Lower lobe of right lung (tissue), 2 donors: ENCODE measurements around the gene ARMH3. TPM values are rescaled to one million over a fixed set of nuclear protein-coding genes. Genes with fewer than 3 reads are reported as not detected.

Source experiments
- ATAC-seq, 2 donors: fragments of 200-7000 bp; cut with Tn5 transposase; one replicate each; pipeline ENCODE4 v1.9.1; 2020 to 2022; ENCODE audit warnings: mild to moderate bottlenecking in 2 of 2, moderate library complexity in 2 of 2
- DNase-seq: peaks from one replicate; pipeline ENCODE4 v3.0.0-alpha.2; 2020
- H3K27ac ChIP-seq: fragments of 200-600 bp; one replicate; pipeline ENCODE4 v1.8.0; 2022
- H3K27me3 ChIP-seq: fragments of 200-600 bp; one replicate; pipeline ENCODE4 v1.8.0; 2022; ENCODE audit warnings: low read depth
- H3K36me3 ChIP-seq: fragments of 200-600 bp; one replicate; pipeline ENCODE4 v1.8.0; 2022; ENCODE audit warnings: mild to moderate bottlenecking
- H3K4me1 ChIP-seq: fragments of 200-600 bp; one replicate; pipeline ENCODE4 v1.8.0; 2022
- H3K4me3 ChIP-seq: fragments of 200-600 bp; one replicate; pipeline ENCODE4 v1.8.0; 2022; ENCODE audit warnings: mild to moderate bottlenecking
- H3K9me3 ChIP-seq: fragments of 200-600 bp; one replicate; pipeline ENCODE4 v1.8.0; 2022
- intact Hi-C: fragments of 100-400 bp; cut with DNase I; formaldehyde crosslinking; loops from one replicate; pipeline ENCODE4 v1.11.0; 2022
- long read RNA-seq: library from polyadenylated mRNA; unstranded; transcript quantifications from one replicate; pipeline ENCODE4 v2.0.0, GENCODE V29; 2021
- total RNA-seq: library from RNA; stranded (reverse); fragmentation: NEBNext Ultra II Directional; extraction: Animal tissue kit (Norgen Biotek cat#: 25700); gene quantifications from one replicate; pipeline ENCODE4 v1.2.1, GENCODE V29; 2021
- TF ChIP-seq, protein P1 (sequence below): fragments of 200-600 bp; IDR thresholded peaks from one replicate; pipeline ENCODE4 v1.8.0; 2022; ENCODE audit warnings: antibody characterized with exemption, mild to moderate bottlenecking
- donor health status: DM: no; HTN: yes; CAD: no; lungs with severe emphysema.

The ARMH3 gene, protein sequence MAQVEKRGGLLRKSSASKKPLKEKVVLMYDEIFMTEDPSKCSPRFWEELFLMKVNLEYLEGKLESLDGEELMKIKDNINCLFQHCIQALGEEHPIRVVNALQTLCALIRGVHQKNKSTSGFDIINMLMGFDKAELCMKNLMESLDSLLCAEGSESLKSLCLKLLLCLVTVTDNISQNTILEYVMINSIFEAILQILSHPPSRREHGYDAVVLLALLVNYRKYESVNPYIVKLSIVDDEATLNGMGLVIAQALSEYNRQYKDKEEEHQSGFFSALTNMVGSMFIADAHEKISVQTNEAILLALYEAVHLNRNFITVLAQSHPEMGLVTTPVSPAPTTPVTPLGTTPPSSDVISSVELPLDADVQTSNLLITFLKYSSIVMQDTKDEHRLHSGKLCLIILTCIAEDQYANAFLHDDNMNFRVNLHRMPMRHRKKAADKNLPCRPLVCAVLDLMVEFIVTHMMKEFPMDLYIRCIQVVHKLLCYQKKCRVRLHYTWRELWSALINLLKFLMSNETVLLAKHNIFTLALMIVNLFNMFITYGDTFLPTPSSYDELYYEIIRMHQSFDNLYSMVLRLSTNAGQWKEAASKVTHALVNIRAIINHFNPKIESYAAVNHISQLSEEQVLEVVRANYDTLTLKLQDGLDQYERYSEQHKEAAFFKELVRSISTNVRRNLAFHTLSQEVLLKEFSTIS
- total RNA-seq: 38.6 TPM
- long read RNA-seq, full-length matches to known transcripts: 10 of 54 reads
- long read RNA-seq, partial matches to known transcripts: 8 of 54 reads
- long read RNA-seq, other reads (novel, unspliced or antisense): 36 of 54 reads

DNA sequence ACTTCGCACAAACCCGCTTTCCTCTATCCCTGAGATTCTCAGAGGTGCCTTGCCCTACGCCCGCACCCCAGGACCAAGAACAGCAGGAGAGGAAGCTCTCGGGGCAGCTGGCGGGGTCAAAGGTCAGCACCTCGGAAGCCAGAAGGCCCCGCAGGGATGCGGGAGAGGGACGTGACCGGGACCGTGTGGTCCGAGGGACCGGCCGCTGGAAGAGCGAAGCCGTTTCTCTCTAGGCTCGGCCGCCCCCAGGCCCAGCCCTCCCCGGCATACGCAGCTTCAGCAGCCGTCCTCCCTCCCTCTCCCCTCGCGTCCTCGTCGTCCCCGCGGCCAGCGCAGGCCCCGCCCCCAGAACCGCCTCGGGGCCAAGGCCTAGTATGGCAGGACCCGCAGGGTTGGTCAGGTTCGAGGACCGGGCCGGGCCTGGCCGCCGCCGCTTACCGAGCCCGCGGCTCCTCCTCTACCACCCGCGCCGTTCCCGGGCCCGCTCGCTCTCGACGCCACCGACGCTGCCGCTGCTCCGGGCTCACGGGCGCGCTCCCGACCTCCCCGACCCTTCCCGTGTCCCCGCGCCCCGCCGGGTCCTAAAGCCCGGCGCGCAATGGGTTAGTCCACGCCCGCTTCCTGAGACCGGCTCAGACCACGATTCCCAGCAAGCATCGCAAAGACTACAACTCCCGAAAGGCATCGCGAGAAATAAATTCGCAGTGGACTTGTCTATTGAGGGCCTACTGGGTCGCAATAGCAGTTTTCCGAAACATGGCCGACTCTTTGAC lies at the start of gene ARMH3:
TSS of gene ARMH3 (minus strand) at position 527 of the 773 bp plus-strand sequence. CDS start 16,059 bp downstream, outside the sequence.
- Histone ChIP-seq H3K27me3 (no peaks in the 10 kb centered on the region), H3K4me1 (peaks cover 49% of the 10 kb centered on the region), H3K4me3 (peak within 1 kb of the TSS; percentile 100), H3K9me3 (no peaks in the 10 kb centered on the region), H3K27ac (peak within 1 kb of the TSS; percentile 98), H3K36me3 (no peaks in the 10 kb centered on the region)
- DNase-seq (peak; percentile 95), ATAC-seq (peak; percentile 99)
- intact Hi-C loops: no loop called here
- TF ChIP-seq, protein P1, sequence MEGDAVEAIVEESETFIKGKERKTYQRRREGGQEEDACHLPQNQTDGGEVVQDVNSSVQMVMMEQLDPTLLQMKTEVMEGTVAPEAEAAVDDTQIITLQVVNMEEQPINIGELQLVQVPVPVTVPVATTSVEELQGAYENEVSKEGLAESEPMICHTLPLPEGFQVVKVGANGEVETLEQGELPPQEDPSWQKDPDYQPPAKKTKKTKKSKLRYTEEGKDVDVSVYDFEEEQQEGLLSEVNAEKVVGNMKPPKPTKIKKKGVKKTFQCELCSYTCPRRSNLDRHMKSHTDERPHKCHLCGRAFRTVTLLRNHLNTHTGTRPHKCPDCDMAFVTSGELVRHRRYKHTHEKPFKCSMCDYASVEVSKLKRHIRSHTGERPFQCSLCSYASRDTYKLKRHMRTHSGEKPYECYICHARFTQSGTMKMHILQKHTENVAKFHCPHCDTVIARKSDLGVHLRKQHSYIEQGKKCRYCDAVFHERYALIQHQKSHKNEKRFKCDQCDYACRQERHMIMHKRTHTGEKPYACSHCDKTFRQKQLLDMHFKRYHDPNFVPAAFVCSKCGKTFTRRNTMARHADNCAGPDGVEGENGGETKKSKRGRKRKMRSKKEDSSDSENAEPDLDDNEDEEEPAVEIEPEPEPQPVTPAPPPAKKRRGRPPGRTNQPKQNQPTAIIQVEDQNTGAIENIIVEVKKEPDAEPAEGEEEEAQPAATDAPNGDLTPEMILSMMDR: no peak

DNA sequence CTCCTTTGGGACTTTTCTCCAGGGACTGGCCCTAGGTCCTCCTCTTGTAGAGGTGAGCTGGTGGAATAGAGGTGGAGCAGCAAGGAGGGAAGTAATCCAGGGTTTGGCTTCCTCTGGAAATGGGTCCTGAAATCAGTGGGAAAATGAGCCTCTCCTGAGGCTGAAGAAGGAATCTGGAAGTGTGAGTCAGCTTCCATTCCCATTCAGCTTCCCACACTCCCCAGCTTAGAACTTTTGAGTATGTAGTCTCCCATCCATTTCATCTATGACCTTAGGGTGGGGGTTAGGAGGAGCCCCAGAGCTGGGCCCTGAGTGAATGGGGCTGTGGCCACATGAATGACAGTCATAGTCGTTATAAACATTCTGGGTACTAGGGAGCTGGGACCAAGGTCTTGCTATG lies 46.4 kb upstream of the ARMH3 start:
- H3K36me3 ChIP-seq: peaks cover 37% of the 10 kb centered on the region
- TF ChIP-seq, protein P1: no peak
- ATAC-seq (no peak), DNase-seq (no peak)
- intact Hi-C loops: no loop called here
- no peak overlapping the region for H3K4me3 ChIP-seq
- no peak overlapping the region for H3K27ac ChIP-seq
- no peaks in the 10 kb centered on the region for H3K9me3 ChIP-seq
- H3K4me1 ChIP-seq: no peaks in the 10 kb centered on the region
- H3K27me3 ChIP-seq: no peaks in the 10 kb centered on the region

DNA sequence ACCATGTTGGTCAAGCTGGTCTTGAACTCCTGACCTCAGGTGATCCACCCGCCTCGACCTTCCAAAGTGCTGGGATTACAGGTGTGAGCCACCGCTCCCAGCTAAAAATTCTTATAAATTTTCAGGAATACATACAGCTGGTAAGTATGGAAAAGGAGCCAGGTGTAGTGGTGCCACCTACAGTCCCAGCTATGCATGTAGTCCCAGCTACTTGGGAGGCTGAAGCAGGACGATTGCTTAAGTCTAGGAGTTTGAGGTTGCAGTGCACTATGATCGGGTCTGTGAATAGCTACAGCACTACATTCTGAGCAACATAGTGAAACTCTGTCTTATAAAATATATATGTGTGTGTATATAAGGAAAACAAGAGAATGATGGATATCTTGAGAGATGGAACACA lies 45.2 kb upstream of the ARMH3 start:
- H3K36me3 ChIP-seq: peaks cover 24% of the 10 kb centered on the region
- intact Hi-C loops: no loop called here
- ATAC-seq (no peak), DNase-seq (no peak)
- H3K27ac ChIP-seq: no peak overlapping the region
- no peaks in the 10 kb centered on the region for H3K9me3 ChIP-seq
- H3K4me1 ChIP-seq: no peaks in the 10 kb centered on the region
- TF ChIP-seq, protein P1: no peak
- no peak overlapping the region for H3K4me3 ChIP-seq
- no peaks in the 10 kb centered on the region for H3K27me3 ChIP-seq

DNA sequence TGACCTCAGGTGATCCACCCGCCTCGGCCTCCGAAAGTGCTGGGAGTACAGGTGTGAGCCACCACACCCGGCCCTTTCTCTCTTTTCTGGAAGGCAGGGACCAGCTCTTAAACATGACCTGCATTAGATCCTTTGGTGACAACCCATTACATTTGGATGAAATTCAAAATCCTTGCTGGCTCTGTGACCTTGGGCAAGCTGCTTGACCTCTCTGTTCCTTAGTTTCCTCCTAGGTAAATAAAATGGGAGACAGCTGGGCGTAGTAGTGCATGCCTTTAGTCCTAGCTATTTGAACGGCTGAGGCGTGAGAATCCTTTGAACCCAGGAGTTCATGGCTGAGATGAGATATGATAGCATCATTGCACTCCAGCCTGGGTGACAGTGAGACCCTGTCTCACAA lies 40.5 kb upstream of the ARMH3 start:
- no peak for ATAC-seq
- Histone ChIP-seq H3K27me3 (no peaks in the 10 kb centered on the region), H3K4me1 (no peaks in the 10 kb centered on the region), H3K36me3 (peaks cover 13% of the 10 kb centered on the region), H3K27ac (no peak overlapping the region), H3K4me3 (no peak overlapping the region), H3K9me3 (no peaks in the 10 kb centered on the region)
- DNase-seq: no peak
- intact Hi-C loops: no loop called here
- TF ChIP-seq, protein P1: no peak

DNA sequence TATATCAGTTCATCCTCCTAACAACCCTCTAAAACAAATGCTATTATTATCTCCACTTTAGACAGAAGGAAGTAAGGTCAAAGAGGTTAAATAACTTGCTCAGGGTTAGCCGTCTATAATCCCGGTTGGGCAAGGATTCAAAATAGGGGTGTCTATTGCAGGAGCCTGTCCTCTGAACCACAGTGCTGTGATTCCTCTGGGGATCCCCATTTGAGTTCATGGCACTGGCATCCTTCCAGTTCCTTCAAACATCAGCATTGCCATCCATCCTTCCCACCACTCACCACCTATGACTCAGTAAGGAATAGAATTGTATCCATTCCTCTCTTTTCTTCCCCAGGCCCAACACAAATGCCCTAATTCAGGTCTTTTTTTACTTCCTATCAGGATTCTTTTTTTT lies 34.8 kb upstream of the ARMH3 start:
- intact Hi-C loops: no loop called here
- ATAC-seq (no peak), DNase-seq (no peak)
- H3K4me3 ChIP-seq: no peak overlapping the region
- TF ChIP-seq, protein P1: no peak
- H3K4me1 ChIP-seq: no peaks in the 10 kb centered on the region
- no peaks in the 10 kb centered on the region for H3K9me3 ChIP-seq
- H3K27ac ChIP-seq: no peak overlapping the region
- H3K27me3 ChIP-seq: no peaks in the 10 kb centered on the region
- no peaks in the 10 kb centered on the region for H3K36me3 ChIP-seq
